Neural cell (in vitro differentiated cells): ENCODE results near the gene ZNRF2. TPM values are rescaled to one million over a fixed set of nuclear protein-coding genes. Genes with fewer than 3 reads are reported as not detected.
"Not testable (repeated sequence)": the region's sequence is repeated elsewhere in the genome, so short reads cannot be mapped to it uniquely, and the experiment has no call there.

Experiments
- H2AFZ ChIP-seq: fragments of 200-600, 300-800 bp; sonication (generic), shearing (Covaris generic); 2 replicates; pipeline ENCODE4 v1.6.0; 2014; ENCODE audit warnings: low read depth, mild to moderate bottlenecking, antibody characterized with exemption, low read length, moderate library complexity
- H3F3A ChIP-seq: fragments of 200-600 bp; shearing (Covaris generic); 2 replicates; pipeline ENCODE4 v1.6.1; 2016; ENCODE audit warnings: mild to moderate bottlenecking, moderate library complexity, mixed read lengths, antibody characterized with exemption, low read length; ENCODE audit not compliant: insufficient read depth, poor library complexity, severe bottlenecking
- H3K27ac ChIP-seq: fragments of 200-600, 300-800 bp; sonication (generic), shearing (Covaris generic); 2 replicates; pipeline ENCODE4 v1.5.1; 2014; ENCODE audit warnings: mild to moderate bottlenecking, low read length, moderate library complexity
- H3K27me3 ChIP-seq: fragments of 300-800, 200-600 bp; sonication (generic), shearing (Covaris generic); 2 replicates; pipeline ENCODE4 v1.6.0; 2014; ENCODE audit warnings: mild to moderate bottlenecking, low read depth, low read length, moderate library complexity; ENCODE audit not compliant: insufficient read depth
- H3K36me3 ChIP-seq: fragments of 300-800, 200-600 bp; sonication (generic), shearing (Covaris generic); 2 replicates; pipeline ENCODE4 v1.5.1; 2014; ENCODE audit warnings: mild to moderate bottlenecking, antibody characterized with exemption, low read length, moderate library complexity; ENCODE audit not compliant: insufficient read depth
- H3K4me2 ChIP-seq: fragments of 300-800, 200-600 bp; sonication (generic), shearing (Covaris generic); 2 replicates; pipeline ENCODE4 v1.6.0; 2014; ENCODE audit warnings: mild to moderate bottlenecking, low read length
- H3K4me3 ChIP-seq: fragments of 300-800, 200-600 bp; sonication (generic), shearing (Covaris generic); 2 replicates; pipeline ENCODE4 v1.5.1; 2014; ENCODE audit warnings: mild to moderate bottlenecking, low read length, moderate library complexity
- H3K79me2 ChIP-seq: fragments of 200-600 bp; shearing (Covaris generic); replicated peaks from 2 replicates; pipeline ENCODE4 v1.6.0; 2014; ENCODE audit warnings: mild to moderate bottlenecking, low read length, moderate library complexity; ENCODE audit not compliant: insufficient read depth
- H3K9ac ChIP-seq: fragments of 300-800, 200-600 bp; sonication (generic), shearing (Covaris generic); 2 replicates; pipeline ENCODE4 v1.6.1; 2016; ENCODE audit warnings: mild to moderate bottlenecking, low read length, mixed read lengths
- H3K9me2 ChIP-seq: fragments of 200-600 bp; shearing (Covaris generic); 2 replicates; pipeline ENCODE4 v1.6.1; 2016; ENCODE audit warnings: mild to moderate bottlenecking, low read length, mixed read lengths; ENCODE audit not compliant: insufficient read depth
- H3K9me3 ChIP-seq: fragments of 200-600, 300-800 bp; sonication (generic), shearing (Covaris generic); 2 replicates; pipeline ENCODE4 v1.6.1; 2016; ENCODE audit warnings: mild to moderate bottlenecking, mixed run types, low read length, moderate library complexity, mixed read lengths
- H4K20me1 ChIP-seq: fragments of 200-600 bp; shearing (Covaris generic); 2 replicates; pipeline ENCODE4 v1.6.1; 2016; ENCODE audit warnings: mild to moderate bottlenecking, mixed run types; ENCODE audit not compliant: insufficient read depth
- EP300 ChIP-seq: fragments of 450-650 bp; conservative IDR thresholded peaks from 2 replicates; pipeline ENCODE4 v1.6.1; 2014; ENCODE audit warnings: antibody characterized with exemption, mild to moderate bottlenecking, moderate library complexity; ENCODE audit not compliant: poor library complexity, severe bottlenecking
- MXI1 ChIP-seq: fragments of 450-650 bp; conservative IDR thresholded peaks from 2 replicates; pipeline ENCODE4 v1.6.1; 2014; ENCODE audit warnings: antibody characterized with exemption, mild to moderate bottlenecking; ENCODE audit not compliant: poor library complexity, severe bottlenecking
- POLR2AphosphoS5 ChIP-seq: IDR thresholded peaks from 2 replicates; pipeline ENCODE4 v1.6.1; 2012
- TAF1 ChIP-seq: IDR thresholded peaks from 2 replicates; pipeline ENCODE4 v1.6.1; 2012; ENCODE audit warnings: low read depth
- polyA plus RNA-seq: library from polyadenylated mRNA; depleted of rRNA; stranded (reverse); fragments of >200 nt; gene quantifications from 2 replicates; pipeline ENCODE4 v1.2.3, GENCODE V29; 2014
- TF ChIP-seq, protein P1 (sequence below): fragments of 450-650 bp; IDR thresholded peaks from 2 replicates; pipeline ENCODE4 v1.5.1; 2014; ENCODE audit warnings: antibody characterized with exemption, mild to moderate bottlenecking, moderate library complexity; ENCODE audit not compliant: poor library complexity, severe bottlenecking

Gene ZNRF2
- polyA plus RNA-seq, 1 donor from 2014 or later: 12.2 TPM

DNA sequence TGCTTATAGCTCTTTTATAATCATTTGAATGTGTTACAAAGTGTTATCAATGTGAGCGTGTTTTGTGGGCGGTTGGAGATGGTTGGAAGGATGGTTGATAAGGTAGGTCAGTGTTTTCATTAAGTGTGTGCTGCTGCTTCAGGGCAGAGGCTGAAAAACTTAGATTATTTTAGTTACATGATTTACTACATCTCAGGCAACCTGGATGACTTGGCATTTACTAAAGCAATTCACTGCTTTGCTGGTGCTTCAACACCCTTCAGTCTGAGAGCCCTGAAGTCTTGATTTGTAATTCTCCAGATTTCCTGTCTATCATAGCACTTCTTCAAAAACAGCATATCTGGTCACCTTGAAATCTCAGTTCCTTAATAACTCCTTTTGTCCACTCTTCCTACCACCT, 11.9 kb downstream of the ZNRF2 start:
- H3K27ac ChIP-seq, H3K9me2 ChIP-seq, H3K4me3 ChIP-seq, H4K20me1 ChIP-seq, H2AFZ ChIP-seq, H3K9me3 ChIP-seq, H3K4me2 ChIP-seq, H3K27me3 ChIP-seq, H3F3A ChIP-seq, H3K9ac ChIP-seq, H3K36me3 ChIP-seq, H3K79me2 ChIP-seq: not testable (repeated sequence)

DNA sequence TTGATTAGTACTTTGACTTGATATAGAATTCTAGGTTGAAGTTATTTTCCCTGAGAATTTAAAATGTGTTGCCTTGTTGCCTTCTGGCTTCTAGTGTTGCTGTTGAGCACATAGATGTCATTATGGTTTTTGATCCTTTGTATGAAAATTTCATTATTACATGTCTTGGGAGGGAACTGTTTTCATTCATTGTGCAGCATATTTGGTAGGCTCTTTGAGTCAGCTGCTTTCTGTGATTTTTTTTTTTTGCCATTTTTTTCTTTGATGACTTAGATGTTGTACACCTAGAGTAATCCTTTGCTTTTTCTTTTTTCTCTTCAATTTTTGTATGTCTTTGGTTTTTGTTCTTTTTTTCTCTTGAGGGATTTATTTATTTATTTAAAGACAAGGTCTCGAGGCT, 13.1 kb downstream of the ZNRF2 start:
- not testable (repeated sequence) for H3K27me3 ChIP-seq, H2AFZ ChIP-seq, H3K36me3 ChIP-seq, H3K9me2 ChIP-seq, H3K27ac ChIP-seq, H3K9ac ChIP-seq, H4K20me1 ChIP-seq, H3K4me2 ChIP-seq, H3K4me3 ChIP-seq, H3K79me2 ChIP-seq, H3K9me3 ChIP-seq, H3F3A ChIP-seq

DNA sequence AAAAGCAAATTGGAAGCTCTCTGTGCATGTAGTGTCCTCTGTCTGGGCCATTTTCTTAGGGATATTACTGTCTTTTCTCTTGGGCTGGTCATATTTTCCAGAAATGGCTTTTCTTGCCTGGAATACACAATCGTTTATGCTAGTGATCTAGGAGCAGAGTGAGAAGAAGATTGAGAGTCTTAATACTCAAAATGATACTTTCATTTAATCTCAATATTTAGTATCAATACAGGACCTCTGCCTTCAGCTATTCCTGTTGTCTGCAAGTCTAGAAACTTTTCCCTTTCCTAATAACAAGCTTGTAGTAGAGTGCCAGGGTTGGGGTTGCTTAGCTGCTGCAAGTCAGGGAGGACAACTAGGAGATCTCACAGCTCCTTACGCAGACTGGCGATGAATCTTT, 14.0 kb downstream of the ZNRF2 start:
- H3K4me2 ChIP-seq, H3K9ac ChIP-seq, H3K27me3 ChIP-seq, H4K20me1 ChIP-seq, H3K36me3 ChIP-seq, H3K79me2 ChIP-seq, H3K9me2 ChIP-seq, H3K4me3 ChIP-seq, H3F3A ChIP-seq, H3K9me3 ChIP-seq, H2AFZ ChIP-seq, H3K27ac ChIP-seq: not testable (repeated sequence)

DNA sequence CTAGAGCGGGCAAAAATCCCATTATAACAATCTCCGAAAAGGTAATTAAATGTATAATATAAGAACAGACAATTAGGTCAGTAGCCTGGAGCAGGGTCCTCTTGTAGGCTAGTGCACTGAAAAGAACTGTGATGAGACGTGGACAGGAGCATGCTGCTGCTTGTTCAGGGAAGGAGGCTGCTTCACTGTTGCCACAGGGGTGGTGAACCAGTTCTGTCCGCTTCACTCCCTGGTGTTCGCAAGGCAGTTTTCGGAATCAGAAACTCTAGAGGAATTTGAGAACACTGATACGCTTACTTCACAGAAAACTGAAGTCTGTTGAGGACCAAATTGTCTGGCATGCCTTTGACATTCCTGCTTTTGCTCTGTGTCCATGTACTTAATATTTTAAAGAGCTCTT, 17.4 kb downstream of the ZNRF2 start:
- Histone ChIP-seq H3K27ac (no peak overlapping the region), H3K4me3 (no peak overlapping the region), H3K9ac (no peak overlapping the region), H4K20me1 (no peaks in the 10 kb centered on the region), H3K79me2 (peaks cover 1% of the 10 kb centered on the region), H3K9me2 (no peaks in the 10 kb centered on the region), H3K9me3 (no peaks in the 10 kb centered on the region), H2AFZ (no peak overlapping the region), H3K36me3 (no peaks in the 10 kb centered on the region), H3K4me2 (no peak overlapping the region), H3F3A (no peaks in the 10 kb centered on the region), H3K27me3 (no peaks in the 10 kb centered on the region)
- TF ChIP-seq TAF1 (no peak), POLR2AphosphoS5 (no peak), EP300 (no peak), MXI1 (no peak)
- TF ChIP-seq, protein P1, sequence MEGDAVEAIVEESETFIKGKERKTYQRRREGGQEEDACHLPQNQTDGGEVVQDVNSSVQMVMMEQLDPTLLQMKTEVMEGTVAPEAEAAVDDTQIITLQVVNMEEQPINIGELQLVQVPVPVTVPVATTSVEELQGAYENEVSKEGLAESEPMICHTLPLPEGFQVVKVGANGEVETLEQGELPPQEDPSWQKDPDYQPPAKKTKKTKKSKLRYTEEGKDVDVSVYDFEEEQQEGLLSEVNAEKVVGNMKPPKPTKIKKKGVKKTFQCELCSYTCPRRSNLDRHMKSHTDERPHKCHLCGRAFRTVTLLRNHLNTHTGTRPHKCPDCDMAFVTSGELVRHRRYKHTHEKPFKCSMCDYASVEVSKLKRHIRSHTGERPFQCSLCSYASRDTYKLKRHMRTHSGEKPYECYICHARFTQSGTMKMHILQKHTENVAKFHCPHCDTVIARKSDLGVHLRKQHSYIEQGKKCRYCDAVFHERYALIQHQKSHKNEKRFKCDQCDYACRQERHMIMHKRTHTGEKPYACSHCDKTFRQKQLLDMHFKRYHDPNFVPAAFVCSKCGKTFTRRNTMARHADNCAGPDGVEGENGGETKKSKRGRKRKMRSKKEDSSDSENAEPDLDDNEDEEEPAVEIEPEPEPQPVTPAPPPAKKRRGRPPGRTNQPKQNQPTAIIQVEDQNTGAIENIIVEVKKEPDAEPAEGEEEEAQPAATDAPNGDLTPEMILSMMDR: no peak
